Natural killer cell treated with Interleukin-12 subunit alpha and Interleukin-12 subunit beta and Interleukin-15 and Interleukin-18, amount 100 ng/mL, for 72 hours (primary cell): ENCODE results near the gene FAM234A. TPM values are rescaled to one million over a fixed set of nuclear protein-coding genes. Genes with fewer than 3 reads are reported as not detected.

ENCODE experiments used
- ATAC-seq, 2 donors: fragments of 150-1000 bp; cut with Tn5 transposase in 1 of 2; sonication (Bioruptor Pico), chemical (Tn5 transposase) in 1 of 2; 2 replicates each; pipeline ENCODE4 v1.10.0; 2021
- DNase-seq: peaks from one replicate; pipeline ENCODE4 v3.0.0; 2022; ENCODE audit warnings: low spot score
- H3K27ac Mint-ChIP-seq, 2 donors: 1 replicate in 1 of 2; 2 replicates in 1 of 2; pipeline ENCODE4 v1.8.0; 2022; ENCODE audit warnings: mixed read lengths in 2 of 2, mild to moderate bottlenecking in 1 of 2, moderate library complexity in 1 of 2
- H3K27me3 Mint-ChIP-seq, 2 donors: 1 replicate in 1 of 2; 2 replicates in 1 of 2; pipeline ENCODE4 v1.8.0; 2022; ENCODE audit warnings: mixed read lengths in 2 of 2
- H3K36me3 Mint-ChIP-seq: one replicate; pipeline ENCODE4 v1.8.0; 2022; ENCODE audit warnings: mixed read lengths
- H3K4me1 Mint-ChIP-seq, 2 donors: 1 replicate in 1 of 2; 2 replicates in 1 of 2; pipeline ENCODE4 v1.8.0; 2022; ENCODE audit warnings: low read depth in 2 of 2, mixed read lengths in 2 of 2, mild to moderate bottlenecking in 1 of 2
- H3K4me3 Mint-ChIP-seq: one replicate; pipeline ENCODE4 v1.8.0; 2022; ENCODE audit warnings: mixed read lengths
- H3K9me3 Mint-ChIP-seq: 2 replicates; pipeline ENCODE4 v1.8.0; 2022; ENCODE audit warnings: mixed read lengths
- total RNA-seq, 2 donors: library from RNA; stranded (reverse); gene quantifications; one replicate each; pipeline ENCODE4 v1.2.3, GENCODE V29; 2022

FAM234A gene
- total RNA-seq, 2 donors from 2014 or later = 10.5 to 13.0 TPM

DNA sequence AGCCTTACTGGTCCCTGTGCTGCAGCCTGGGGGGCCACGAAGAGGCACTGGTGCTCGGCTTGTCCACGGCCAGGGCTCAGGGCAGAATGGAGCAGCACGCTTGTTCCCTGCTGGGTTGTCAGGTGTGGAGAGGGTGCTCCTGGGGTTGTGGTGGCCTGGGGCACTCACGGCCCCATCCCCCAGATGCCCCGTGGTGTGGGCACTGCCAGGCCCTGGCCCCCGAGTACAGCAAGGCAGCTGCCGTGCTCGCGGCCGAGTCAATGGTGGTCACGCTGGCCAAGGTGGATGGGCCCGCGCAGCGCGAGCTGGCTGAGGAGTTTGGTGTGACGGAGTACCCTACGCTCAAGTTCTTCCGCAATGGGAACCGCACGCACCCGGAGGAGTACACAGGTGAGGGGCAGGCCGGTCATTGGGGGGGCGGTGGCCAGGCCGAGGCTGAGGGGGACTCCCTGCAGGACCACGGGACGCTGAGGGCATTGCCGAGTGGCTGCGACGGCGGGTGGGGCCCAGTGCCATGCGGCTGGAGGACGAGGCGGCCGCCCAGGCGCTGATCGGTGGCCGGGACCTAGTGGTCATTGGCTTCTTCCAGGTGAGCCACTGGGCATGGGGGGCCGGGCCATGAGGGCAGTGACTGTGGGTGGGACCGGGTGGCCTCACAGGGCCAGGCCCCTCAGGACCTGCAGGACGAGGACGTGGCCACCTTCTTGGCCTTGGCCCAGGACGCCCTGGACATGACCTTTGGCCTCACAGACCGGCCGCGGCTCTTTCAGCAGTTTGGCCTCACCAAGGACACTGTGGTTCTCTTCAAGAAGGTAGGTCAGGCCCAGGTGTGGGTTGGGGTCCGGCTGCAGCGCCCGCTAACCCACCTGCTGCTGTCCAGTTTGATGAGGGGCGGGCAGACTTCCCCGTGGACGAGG is 49.8 kb downstream of the FAM234A start:
- Mint-ChIP-seq H3K36me3 (no peaks in the 10 kb centered on the region), H3K9me3 (no peaks in the 10 kb centered on the region), H3K27me3 (no peaks in the 10 kb centered on the region), H3K4me3 (no peak overlapping the region), H3K27ac (no peak overlapping the region), H3K4me1 (no peaks in the 10 kb centered on the region)
- DNase-seq (no peak), ATAC-seq (peak in 1 of 2 donors; percentile 9)

DNA sequence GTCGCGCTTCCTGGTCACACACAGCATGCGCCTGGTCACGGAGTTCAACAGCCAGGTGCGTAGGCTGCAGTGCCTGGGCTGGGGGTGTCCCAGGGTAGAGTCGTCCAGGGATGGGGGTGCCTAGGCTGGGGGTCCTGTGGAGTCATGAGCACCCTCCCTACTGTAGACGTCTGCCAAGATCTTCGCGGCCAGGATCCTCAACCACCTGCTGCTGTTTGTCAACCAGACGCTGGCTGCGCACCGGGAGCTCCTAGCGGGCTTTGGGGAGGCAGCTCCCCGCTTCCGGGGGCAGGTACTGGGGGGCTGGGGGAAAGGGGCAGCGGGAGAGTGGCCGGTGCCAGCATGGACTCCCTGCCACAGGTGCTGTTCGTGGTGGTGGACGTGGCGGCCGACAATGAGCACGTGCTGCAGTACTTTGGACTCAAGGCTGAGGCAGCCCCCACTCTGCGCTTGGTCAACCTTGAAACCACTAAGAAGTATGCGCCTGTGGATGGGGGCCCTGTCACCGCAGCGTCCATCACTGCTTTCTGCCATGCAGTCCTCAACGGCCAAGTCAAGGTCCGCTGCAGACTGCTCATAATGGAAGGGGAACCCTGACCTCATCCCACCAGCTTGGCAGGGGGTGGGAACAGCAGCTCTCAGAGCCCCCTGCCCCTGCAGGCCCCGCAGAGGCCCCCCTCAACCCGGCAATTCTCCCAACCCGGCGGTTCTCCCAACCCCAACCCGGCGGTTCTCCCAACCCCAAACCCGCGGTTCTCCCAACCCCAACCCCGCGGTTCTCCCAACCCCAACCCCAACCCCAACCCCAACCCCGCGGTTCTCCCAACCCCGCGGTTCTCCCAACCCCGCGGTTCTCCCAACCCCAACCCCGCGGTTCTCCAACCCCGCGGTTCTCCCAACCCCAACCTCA is 50.8 kb downstream of the FAM234A start:
- H3K27me3 Mint-ChIP-seq = no peaks in the 10 kb centered on the region

DNA sequence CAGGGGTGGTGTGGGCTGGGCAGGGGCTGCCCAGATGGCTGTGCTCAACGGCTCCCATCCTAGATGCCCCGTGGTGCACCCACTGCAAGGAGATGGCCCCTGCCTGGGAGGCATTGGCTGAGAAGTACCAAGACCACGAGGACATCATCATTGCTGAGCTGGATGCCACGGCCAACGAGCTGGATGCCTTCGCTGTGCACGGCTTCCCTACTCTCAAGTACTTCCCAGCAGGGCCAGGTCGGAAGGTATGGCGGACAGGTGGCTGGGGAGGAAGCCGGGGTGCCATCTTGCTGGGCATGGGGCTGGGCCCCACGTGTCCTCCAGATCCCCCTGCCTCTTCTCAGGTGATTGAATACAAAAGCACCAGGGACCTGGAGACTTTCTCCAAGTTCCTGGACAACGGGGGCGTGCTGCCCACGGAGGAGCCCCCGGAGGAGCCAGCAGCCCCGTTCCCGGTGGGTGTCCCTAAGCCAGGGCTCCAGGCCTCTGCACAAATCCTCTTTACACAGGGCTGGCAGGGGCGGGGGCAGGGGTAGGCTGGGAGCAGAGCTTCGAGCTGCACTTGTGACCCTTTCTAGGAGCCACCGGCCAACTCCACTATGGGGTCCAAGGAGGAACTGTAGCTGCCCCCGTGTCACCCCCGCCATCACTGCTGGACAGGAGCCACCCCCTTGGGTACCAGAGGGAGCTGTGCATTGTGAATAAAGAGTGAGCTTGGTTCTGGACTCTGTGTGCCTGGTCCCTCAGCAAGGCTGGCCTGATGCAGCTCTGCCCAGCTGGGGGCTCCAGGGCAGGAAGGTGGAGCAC is 52.1 kb downstream of the FAM234A start:
- H3K4me3 Mint-ChIP-seq = no peak overlapping the region
- no peak for DNase-seq
- H3K36me3 Mint-ChIP-seq = no peaks in the 10 kb centered on the region
- peaks cover 0 to 2% of the 10 kb centered on the region in 2 donors for H3K4me1 Mint-ChIP-seq
- no peaks in the 10 kb centered on the region for H3K9me3 Mint-ChIP-seq
- no peaks in the 10 kb centered on the region for H3K27me3 Mint-ChIP-seq
- H3K27ac Mint-ChIP-seq = no peak overlapping the region
- ATAC-seq = no peak

More for the DNA sequence above, 50.8 kb downstream of the FAM234A start:
- ATAC-seq = no peak
- DNase-seq = no peak
- Mint-ChIP-seq H3K4me3 (no peak overlapping the region), H3K4me1 (no peaks in the 10 kb centered on the region), H3K9me3 (no peaks in the 10 kb centered on the region), H3K27ac (no peak overlapping the region), H3K36me3 (no peaks in the 10 kb centered on the region)

DNA sequence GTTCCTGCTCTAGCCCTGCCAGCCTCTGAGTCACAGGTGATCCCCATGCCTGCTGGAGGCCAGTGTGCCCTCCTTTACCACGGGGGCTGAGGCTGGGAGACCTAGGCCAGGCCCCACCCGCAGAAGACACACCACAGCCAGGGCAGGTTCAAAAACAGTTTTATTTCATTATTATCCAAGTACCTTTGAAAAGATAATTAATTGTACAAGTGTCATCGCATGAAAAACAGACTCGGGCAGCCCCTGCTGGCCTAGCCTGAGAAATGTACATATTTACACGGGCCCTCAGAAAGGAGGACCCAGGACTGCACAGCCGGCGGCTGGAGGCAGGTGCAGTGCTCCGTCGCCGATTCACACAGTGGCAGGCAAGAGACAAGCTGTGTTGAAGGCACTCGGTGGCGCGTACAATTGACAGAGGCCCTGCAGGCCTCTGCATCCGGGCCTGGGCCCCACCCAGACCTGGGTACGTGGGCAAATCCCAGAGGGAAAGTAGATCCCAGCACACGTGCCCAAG is 52.7 kb downstream of the FAM234A start:
- H3K4me3 Mint-ChIP-seq = no peak overlapping the region
- no peaks in the 10 kb centered on the region for H3K36me3 Mint-ChIP-seq
- DNase-seq = no peak
- peaks cover 0 to 2% of the 10 kb centered on the region in 2 donors for H3K4me1 Mint-ChIP-seq
- no peaks in the 10 kb centered on the region for H3K27me3 Mint-ChIP-seq
- no peak for ATAC-seq
- H3K27ac Mint-ChIP-seq = no peak overlapping the region
- H3K9me3 Mint-ChIP-seq = no peaks in the 10 kb centered on the region

DNA sequence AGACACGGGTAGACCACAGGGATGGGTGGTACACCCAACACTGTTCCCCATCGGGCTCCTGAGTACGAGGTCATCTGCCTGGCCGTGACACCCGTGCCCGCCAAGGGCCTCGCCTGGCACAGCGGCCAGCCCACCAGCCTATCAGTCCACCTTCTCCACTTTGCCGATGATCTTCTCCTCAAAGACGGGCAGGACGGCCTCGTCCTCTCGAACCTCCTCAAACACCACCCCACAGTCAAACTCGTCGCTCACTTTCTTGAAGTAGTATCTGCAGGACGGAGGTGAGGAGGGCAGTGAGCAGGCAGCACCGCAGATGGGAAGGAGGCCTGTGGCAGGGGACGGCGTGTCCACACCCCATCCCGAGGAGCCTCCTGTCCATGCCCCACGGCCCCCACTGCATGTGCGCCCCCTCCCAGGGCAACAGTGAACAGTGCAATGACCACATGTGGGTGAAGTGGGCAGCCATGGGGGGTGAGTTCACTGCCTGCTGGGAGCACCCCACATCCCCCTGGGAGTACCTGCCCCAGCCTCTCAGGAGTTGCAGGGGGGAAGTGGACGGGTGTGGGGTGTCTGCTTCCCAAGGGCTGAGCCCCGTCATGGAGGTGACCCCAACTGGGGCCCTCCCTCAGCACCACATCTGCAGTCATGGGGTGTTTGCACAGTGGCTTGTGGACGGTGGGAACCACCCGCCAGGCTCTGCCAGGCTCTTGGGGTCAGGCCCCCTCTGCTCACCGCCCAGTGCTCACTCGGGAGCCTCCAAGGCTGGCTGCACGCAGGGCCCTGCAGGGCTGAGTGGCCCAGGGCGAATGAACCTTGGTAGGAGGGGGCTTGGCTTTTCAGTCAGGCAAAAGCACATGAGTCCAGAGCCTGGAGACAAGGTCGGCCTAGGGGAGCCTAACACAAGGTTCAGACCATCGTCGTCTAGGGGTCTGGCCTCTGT is 53.6 kb downstream of the FAM234A start:
- Mint-ChIP-seq H3K4me1 (peaks cover 0 to 4% of the 10 kb centered on the region in 2 donors), H3K4me3 (no peak overlapping the region), H3K36me3 (no peaks in the 10 kb centered on the region), H3K9me3 (no peaks in the 10 kb centered on the region), H3K27ac (no peak overlapping the region), H3K27me3 (no peaks in the 10 kb centered on the region)
- ATAC-seq (no peak), DNase-seq (no peak)

DNA sequence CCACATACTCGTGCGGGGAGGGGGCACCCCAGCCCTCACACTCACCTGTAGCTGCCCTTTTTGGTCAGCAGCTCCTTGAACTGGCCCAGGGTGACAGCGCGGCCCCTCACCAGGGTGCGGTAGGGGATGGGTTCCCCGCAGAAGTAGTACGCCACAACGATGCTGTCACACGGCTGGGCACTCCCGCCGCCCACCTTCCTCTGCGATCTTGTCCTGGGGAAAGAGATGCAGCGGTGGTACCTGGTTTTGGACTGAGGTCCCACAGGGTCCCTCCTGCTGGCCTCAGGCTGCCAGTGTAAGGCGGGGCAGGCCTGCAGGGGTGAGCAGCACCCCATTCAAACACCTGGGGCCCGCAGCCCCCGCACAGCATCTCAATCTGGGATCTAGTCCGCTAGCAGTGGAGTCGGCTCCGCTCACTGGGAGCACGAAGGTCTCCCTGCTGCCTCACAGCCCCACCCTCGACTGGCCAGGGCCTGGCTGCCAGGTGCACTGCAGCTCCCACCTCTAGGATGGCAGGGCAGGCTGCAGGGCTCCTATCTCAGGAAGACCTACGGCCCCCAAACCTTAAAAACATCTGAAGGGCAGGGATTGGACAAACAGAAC is 54.9 kb downstream of the FAM234A start:
- H3K27me3 Mint-ChIP-seq = no peaks in the 10 kb centered on the region
- no peaks in the 10 kb centered on the region for H3K9me3 Mint-ChIP-seq
- no peak overlapping the region for H3K4me3 Mint-ChIP-seq
- peaks cover 0 to 4% of the 10 kb centered on the region in 2 donors for H3K4me1 Mint-ChIP-seq
- DNase-seq (no peak), ATAC-seq (no peak)
- no peak overlapping the region for H3K27ac Mint-ChIP-seq
- H3K36me3 Mint-ChIP-seq = no peaks in the 10 kb centered on the region

DNA sequence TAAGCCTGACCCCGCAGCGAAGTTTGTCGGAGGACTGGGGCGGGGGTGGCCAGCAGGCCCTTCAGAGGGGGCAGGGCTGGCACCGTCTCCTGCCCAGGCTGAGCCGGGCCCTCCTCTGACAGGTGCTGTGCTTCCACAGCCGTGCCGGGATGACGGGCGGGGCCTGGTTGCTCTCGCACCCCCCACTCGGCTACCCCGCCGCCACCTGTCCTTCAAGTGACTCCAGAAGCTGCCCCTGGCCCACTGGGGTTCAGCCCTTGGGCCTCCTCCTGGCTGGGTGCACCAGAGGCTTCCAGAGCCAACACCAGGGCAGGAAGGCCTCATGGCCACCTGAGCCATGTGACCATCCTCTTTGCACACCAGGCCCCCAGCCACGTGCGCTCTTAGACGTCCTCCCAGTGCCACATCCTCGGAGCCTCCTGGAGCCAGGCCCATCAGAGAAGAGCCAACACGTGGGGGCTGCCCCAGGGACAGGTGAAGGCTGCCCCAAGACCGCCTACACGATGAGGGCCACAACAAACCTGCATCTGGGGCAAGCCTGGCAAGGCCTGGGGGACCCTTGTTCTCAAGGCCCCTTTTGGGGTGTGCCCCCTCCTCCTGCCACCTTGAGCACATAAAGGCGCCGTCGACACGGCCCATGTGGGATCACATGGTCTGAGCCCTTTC is 55.5 kb downstream of the FAM234A start:
- Mint-ChIP-seq H3K36me3 (no peaks in the 10 kb centered on the region), H3K27ac (no peak overlapping the region), H3K27me3 (no peaks in the 10 kb centered on the region), H3K4me1 (peaks cover 0 to 4% of the 10 kb centered on the region in 2 donors), H3K9me3 (no peaks in the 10 kb centered on the region), H3K4me3 (no peak overlapping the region)
- ATAC-seq (no peak), DNase-seq (no peak)

DNA sequence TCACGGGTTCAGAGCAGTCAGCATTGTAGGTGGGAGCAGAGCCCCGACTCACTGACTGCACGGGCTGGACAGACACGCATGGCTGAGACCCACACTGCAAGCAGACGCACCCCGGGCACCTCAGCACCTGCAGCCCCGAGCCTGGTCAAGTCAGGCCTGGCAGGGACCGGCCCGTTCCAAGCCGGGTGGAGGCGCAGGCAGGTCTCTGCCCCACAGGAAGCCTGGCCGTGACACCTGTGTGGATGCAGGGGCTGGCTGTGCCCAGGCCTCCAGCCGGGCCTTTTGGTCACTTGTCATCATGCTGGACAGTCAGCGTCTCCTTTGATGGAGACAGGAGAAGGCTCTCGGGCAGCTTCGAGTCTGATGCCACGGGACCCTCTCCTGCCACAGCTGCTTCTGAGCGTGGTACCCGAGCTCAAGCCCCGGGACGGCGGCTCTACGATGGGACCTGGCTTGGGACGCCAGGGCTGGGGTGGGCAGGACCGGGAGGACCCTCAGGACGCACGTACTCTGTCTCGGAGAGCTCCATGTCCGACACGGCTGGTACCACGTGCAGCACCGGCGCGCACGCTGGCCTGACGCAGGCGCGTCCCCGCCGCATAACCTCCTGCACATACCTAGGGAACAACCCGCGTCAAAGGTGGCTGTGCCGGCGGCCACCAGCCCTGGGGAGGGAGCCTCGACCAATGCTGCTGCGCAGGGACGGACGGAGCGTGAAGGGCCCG is 56.2 kb downstream of the FAM234A start:
- Mint-ChIP-seq H3K36me3 (no peaks in the 10 kb centered on the region), H3K4me1 (peaks cover 0 to 4% of the 10 kb centered on the region in 2 donors), H3K27ac (no peak overlapping the region), H3K9me3 (no peaks in the 10 kb centered on the region), H3K4me3 (no peak overlapping the region), H3K27me3 (no peaks in the 10 kb centered on the region)
- ATAC-seq (no peak), DNase-seq (no peak)

DNA sequence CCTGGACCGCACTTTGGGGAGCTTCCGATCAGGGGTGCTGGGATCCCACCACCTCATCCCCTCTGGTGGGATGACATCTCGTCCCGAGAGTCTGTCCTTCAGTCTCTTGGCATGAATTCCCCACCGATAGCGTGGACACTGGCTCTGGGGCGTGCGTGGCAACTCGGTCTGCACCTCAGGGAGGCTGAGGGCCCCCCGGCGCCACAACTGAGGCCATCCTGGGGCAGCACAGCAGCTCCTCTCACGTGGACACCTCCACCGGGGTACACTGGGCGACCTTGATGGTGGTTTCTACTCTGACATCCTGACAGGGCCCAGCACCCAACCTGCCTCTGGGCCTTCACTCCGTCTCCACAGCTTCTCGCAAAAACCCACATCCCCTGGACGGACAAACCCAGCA is 56.9 kb downstream of the FAM234A start:
- peak in 1 of 2 donors; percentile 4 for ATAC-seq

DNA sequence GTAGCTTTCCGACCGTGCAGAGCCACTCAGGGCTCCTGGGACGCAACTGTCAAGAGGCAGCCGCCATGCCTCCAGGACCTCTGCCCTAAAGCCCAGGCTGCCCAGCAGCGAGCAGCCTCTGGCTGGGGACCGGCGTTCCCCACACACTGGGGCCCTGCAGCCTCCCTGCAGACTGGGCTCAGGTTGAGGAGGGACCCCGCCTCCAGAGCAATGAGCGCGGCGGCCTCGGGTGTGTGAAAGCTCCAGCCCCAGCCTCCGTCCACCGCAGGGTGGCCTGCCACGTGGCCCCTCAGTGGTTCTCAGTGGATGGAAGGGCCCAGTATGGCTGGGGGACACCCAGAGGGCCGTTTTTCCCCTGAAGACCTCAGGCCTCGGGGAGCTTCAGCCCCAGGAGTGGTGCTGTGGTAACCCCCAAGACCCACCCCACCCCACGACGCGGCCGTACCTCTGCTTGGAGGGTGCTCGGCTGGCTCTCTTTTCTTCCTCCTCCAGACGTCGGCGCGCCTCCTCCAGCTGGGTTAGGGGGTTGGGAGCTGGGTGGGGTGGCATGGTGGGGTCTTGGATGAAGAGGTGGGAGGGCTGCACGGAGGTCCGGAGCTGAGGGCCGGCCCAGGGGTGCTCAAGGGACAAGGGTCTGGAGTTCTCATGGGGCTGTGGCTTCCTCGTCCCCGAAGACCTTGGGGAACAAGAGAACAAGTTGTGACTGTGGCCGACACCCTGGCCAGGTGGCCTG is 58.6 kb downstream of the FAM234A start:
- DNase-seq (no peak), ATAC-seq (no peak)
- no peaks in the 10 kb centered on the region for H3K9me3 Mint-ChIP-seq
- H3K4me3 Mint-ChIP-seq = no peak overlapping the region
- peaks cover 0 to 4% of the 10 kb centered on the region in 2 donors for H3K4me1 Mint-ChIP-seq
- no peak overlapping the region for H3K27ac Mint-ChIP-seq
- H3K36me3 Mint-ChIP-seq = no peaks in the 10 kb centered on the region
- no peaks in the 10 kb centered on the region for H3K27me3 Mint-ChIP-seq

More for the DNA sequence above, 56.9 kb downstream of the FAM234A start:
- no peak for DNase-seq
- peak overlapping the region in 1 of 2 donors; percentile 35 for H3K27ac Mint-ChIP-seq
- H3K27me3 Mint-ChIP-seq = no peaks in the 10 kb centered on the region
- H3K36me3 Mint-ChIP-seq = no peaks in the 10 kb centered on the region
- peaks cover 0 to 4% of the 10 kb centered on the region in 2 donors for H3K4me1 Mint-ChIP-seq
- H3K4me3 Mint-ChIP-seq = no peak overlapping the region
- H3K9me3 Mint-ChIP-seq = no peaks in the 10 kb centered on the region

DNA sequence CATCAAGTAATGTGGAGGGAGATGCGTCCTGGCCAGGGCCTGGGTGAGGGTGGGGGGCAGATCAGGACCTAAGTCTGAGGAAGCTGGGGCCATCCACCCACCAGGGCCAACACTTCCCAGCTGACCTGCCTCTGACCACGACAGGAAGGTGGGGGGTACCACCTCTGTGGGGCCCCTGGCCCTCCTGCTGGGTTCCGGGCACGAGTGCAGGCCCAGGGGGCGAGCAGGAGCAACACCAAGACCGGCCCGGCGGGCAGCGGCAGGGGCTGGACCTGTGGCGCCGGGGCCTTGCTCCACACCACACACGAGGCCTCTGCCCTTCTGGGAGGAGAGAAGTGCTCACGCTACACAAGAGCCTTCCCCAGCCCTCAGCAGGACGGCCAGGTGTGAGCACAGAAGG is 61.7 kb downstream of the FAM234A start:
- Mint-ChIP-seq H3K27me3 (no peaks in the 10 kb centered on the region), H3K27ac (no peak overlapping the region), H3K4me3 (no peak overlapping the region), H3K36me3 (no peaks in the 10 kb centered on the region), H3K9me3 (no peaks in the 10 kb centered on the region), H3K4me1 (peaks cover 0 to 2% of the 10 kb centered on the region in 2 donors)
- DNase-seq = no peak
- ATAC-seq = no peak
